ENCODE data around the gene CRYZL1.
A peak's percentile ranks its signal among the peaks of the same experiment; 100 is the strongest.

The CRYZL1 gene

DNA sequence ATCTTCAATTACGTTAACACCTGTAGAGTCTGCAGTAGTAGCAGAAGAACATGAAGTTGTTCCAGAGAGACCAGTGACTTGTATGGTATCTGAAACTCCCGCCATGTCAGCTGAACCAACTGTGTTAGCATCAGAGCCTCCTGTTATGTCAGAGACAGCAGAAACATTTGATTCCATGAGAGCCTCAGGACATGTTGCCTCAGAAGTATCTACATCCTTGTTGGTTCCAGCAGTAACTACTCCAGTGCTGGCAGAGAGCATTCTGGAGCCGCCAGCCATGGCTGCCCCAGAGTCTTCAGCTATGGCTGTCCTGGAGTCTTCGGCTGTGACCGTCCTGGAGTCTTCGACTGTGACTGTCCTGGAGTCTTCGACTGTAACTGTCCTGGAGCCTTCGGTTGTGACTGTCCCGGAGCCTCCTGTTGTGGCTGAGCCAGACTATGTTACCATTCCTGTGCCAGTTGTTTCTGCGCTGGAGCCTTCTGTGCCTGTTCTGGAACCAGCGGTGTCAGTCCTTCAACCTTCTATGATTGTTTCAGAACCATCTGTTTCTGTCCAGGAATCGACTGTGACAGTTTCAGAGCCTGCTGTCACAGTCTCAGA is 88.4 kb downstream of the CRYZL1 start:
- H3K36me3 Mint-ChIP-seq = peaks cover 41 to 63% of the 10 kb centered on the region in 2 donors
- H3K9me3 Mint-ChIP-seq = no peaks in the 10 kb centered on the region
- no peak overlapping the region for H3K4me3 Mint-ChIP-seq
- ATAC-seq (replicated peaks) (peak in 1 of 2 donors; percentile 22), DNase-seq (no peak)
- H3K4me1 Mint-ChIP-seq = peaks cover 24 to 38% of the 10 kb centered on the region in 2 donors
- no peak overlapping the region for H3K27ac Mint-ChIP-seq
- H3K27me3 Mint-ChIP-seq = no peaks in the 10 kb centered on the region

DNA sequence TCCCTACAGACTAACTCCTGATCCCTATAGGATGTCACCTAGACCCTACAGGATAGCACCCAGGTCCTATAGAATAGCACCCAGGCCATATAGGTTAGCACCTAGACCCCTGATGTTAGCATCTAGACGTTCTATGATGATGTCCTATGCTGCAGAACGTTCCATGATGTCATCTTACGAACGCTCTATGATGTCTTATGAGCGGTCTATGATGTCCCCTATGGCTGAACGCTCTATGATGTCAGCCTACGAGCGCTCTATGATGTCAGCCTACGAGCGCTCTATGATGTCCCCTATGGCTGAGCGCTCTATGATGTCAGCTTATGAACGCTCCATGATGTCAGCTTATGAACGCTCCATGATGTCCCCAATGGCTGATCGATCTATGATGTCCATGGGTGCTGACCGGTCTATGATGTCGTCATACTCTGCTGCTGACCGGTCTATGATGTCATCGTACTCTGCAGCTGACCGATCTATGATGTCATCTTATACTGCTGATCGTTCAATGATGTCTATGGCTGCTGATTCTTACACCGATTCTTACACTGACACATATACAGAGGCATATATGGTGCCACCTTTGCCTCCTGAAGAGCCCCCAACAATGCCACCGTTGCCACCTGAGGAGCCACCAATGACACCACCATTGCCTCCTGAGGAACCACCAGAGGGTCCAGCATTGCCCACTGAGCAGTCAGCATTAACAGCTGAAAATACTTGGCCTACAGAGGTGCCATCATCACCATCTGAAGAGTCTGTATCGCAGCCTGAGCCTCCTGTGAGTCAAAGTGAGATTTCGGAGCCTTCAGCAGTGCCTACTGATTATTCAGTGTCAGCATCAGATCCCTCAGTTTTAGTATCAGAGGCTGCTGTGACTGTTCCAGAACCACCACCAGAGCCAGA is 89.2 kb downstream of the CRYZL1 start:
- no peak for DNase-seq

DNA sequence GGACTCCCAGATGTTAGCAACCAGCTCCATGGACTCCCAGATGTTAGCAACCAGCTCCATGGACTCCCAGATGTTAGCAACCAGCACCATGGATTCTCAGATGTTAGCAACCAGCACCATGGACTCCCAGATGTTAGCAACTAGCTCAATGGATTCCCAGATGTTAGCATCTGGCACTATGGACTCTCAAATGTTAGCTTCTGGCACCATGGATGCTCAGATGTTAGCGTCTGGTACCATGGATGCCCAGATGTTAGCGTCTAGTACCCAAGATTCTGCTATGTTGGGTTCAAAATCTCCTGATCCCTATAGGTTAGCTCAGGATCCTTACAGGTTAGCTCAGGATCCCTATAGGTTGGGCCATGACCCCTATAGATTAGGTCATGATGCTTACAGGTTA is 89.9 kb downstream of the CRYZL1 start:
- Mint-ChIP-seq H3K4me1 (peaks cover 23 to 34% of the 10 kb centered on the region in 2 donors), H3K9me3 (no peaks in the 10 kb centered on the region), H3K4me3 (no peak overlapping the region), H3K27me3 (no peaks in the 10 kb centered on the region), H3K27ac (no peak overlapping the region), H3K36me3 (peaks cover 39 to 49% of the 10 kb centered on the region in 2 donors)
- no peak for ATAC-seq (replicated peaks)
- no peak for DNase-seq

More for the DNA sequence above, 89.2 kb downstream of the CRYZL1 start:
- Mint-ChIP-seq H3K36me3 (peaks cover 41 to 56% of the 10 kb centered on the region in 2 donors), H3K4me3 (no peak overlapping the region), H3K9me3 (no peaks in the 10 kb centered on the region), H3K27ac (peak overlapping the region; percentile 17), H3K4me1 (peaks cover 24 to 38% of the 10 kb centered on the region in 2 donors), H3K27me3 (no peaks in the 10 kb centered on the region)
- ATAC-seq (replicated peaks) = no peak

DNA sequence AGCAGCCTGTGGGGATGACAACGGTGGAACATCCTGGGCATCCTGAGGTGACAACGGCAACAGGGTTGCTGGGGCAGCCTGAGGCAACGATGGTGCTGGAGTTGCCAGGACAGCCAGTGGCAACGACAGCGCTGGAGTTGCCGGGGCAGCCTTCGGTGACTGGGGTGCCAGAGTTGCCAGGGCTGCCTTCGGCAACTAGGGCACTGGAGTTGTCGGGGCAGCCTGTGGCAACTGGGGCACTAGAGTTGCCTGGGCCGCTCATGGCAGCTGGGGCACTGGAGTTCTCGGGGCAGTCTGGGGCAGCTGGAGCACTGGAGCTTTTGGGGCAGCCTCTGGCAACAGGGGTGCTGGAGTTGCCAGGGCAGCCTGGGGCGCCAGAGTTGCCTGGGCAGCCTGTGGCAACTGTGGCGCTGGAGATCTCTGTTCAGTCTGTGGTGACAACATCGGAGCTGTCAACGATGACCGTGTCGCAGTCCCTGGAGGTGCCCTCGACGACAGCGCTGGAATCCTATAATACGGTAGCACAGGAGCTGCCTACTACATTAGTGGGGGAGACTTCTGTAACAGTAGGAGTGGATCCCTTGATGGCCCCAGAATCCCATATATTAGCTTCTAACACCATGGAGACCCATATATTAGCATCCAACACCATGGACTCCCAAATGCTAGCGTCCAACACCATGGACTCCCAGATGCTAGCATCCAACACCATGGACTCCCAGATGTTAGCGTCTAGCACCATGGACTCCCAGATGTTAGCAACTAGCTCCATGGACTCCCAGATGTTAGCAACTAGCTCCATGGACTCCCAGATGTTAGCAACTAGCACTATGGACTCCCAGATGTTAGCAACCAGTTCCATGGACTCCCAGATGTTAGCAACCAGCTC is 90.5 kb downstream of the CRYZL1 start:
- H3K4me3 Mint-ChIP-seq = no peak overlapping the region

DNA sequence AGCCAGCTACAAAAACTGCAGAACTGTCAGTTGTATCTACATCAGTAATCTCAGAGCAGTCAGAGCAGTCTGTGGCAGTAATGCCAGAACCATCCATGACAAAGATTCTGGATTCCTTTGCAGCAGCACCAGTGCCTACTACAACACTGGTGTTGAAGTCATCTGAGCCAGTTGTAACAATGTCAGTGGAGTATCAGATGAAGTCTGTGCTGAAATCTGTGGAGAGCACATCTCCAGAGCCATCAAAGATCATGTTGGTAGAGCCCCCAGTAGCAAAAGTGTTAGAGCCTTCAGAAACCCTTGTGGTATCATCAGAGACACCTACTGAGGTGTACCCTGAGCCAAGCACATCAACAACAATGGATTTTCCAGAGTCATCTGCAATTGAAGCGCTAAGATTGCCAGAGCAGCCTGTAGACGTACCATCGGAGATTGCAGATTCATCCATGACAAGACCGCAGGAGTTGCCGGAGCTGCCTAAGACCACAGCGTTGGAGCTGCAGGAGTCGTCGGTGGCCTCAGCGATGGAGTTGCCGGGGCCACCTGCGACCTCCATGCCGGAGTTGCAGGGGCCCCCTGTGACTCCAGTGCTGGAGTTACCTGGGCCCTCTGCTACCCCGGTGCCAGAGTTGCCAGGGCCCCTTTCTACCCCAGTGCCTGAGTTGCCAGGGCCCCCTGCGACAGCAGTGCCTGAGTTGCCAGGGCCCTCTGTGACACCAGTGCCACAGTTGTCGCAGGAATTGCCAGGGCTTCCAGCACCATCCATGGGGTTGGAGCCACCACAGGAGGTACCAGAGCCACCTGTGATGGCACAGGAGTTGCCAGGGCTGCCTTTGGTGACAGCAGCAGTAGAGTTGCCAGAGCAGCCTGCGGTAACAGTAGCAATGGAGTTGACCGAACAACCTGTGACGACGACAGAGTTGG is 91.4 kb downstream of the CRYZL1 start:
- Mint-ChIP-seq H3K4me3 (no peak overlapping the region), H3K27me3 (no peaks in the 10 kb centered on the region), H3K9me3 (no peaks in the 10 kb centered on the region), H3K36me3 (peaks cover 27 to 40% of the 10 kb centered on the region in 2 donors), H3K27ac (no peak overlapping the region), H3K4me1 (peaks cover 17 to 29% of the 10 kb centered on the region in 2 donors)
- DNase-seq (no peak), ATAC-seq (replicated peaks) (no peak)

More for the DNA sequence above, 90.5 kb downstream of the CRYZL1 start:
- Mint-ChIP-seq H3K27ac (no peak overlapping the region), H3K36me3 (peaks cover 34 to 45% of the 10 kb centered on the region in 2 donors), H3K9me3 (no peaks in the 10 kb centered on the region), H3K27me3 (no peaks in the 10 kb centered on the region), H3K4me1 (peaks cover 19 to 31% of the 10 kb centered on the region in 2 donors)
- DNase-seq (no peak), ATAC-seq (replicated peaks) (no peak)

DNA sequence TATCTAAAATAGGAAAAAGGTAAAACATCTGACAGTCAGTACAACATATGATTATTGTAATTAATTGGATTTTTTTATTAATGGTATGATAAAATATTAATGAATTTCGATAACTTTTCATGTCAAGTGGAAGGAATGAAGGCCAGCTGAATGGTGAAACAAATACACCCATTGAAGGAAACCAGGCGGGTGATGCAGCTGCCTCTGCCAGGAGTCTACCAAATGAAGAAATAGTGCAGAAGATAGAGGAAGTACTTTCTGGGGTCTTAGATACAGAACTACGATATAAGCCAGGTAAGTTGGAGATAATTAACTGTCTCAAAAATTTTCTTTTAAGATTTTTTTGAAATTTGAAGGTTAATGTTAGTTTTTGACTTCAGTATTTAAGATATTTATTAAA is 95.5 kb downstream of the CRYZL1 start:
- Mint-ChIP-seq H3K9me3 (no peaks in the 10 kb centered on the region), H3K27me3 (no peaks in the 10 kb centered on the region), H3K27ac (peak overlapping the region; percentile 59), H3K36me3 (peaks cover 17 to 40% of the 10 kb centered on the region in 2 donors), H3K4me1 (peaks cover 5 to 24% of the 10 kb centered on the region in 2 donors), H3K4me3 (peak overlapping the region in 1 of 2 donors; percentile 16)
- DNase-seq = no peak
- no peak for ATAC-seq (replicated peaks)

DNA sequence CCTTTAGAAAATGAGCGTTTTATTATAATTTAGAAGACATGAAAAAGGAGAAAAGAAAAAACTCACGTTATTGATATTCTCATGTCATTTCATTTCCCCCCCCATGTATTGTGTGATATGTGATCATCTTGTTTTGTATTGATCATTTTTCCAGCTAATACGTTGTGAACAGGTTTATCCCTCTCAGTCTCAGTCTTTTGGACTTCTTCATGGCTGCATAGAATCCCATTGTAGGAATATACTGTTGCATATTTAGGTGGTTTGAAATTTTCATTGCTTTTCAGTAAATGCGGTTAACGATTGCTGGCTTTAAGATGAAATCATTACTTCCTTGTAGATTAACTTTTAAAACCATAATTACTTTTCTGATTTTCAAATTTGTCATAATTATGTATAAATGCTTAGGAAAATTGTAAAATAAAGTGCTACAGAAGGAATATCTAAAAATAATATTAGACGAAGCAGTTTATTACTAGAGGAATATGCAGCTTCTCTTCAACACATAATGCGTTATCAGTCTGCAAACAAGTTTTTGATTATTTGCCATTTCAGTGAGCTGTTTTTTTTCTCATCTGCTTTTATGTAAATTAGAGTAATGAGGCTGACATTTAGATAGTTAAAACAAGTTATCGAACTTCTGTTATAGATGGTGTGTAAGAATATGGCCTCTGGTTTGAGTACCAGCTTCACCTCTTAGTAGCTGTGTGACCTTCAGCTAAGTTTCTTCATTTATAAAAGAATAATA is 96.9 kb downstream of the CRYZL1 start:
- no peaks in the 10 kb centered on the region for H3K27me3 Mint-ChIP-seq
- H3K27ac Mint-ChIP-seq = peak overlapping the region; percentile 65
- H3K36me3 Mint-ChIP-seq = peaks cover 14 to 38% of the 10 kb centered on the region in 2 donors
- H3K4me1 Mint-ChIP-seq = peaks cover 9 to 34% of the 10 kb centered on the region in 2 donors
- peak overlapping the region; percentile 93 to 98 for H3K4me3 Mint-ChIP-seq
- DNase-seq (no peak), ATAC-seq (replicated peaks) (no peak)
- no peaks in the 10 kb centered on the region for H3K9me3 Mint-ChIP-seq

DNA sequence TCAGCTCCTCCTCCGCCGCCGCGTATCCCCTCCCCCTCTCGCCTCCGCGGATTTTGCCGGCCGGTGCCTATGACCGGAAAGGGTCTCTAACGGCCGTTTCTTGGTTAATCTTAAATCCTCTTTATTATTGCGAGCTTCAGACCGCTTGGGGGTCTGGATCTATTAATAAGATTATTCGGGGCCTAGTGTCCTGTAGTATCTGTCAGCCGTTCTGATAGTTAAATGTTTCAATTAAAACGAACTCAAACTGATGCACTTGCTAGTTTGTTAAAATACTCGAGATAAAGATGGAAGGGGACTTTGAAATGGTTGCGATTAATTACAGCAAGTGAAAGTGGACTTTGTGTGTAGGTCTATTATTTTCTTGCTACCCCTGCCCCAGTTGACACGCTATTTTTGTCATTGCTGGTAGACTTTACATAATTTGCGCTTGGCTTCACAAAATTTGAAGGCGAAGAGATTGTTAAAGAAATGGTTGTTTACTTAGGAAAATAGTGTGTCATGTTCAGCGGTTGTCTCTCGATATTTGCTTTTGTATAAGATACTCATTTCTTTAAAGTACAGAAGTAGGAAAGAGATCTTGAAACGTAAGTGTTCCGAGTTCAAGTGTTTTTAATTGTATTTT is 97.9 kb downstream of the CRYZL1 start:
- H3K27ac Mint-ChIP-seq = peak overlapping the region; percentile 100
- peaks cover 11 to 36% of the 10 kb centered on the region in 2 donors for H3K36me3 Mint-ChIP-seq
- H3K9me3 Mint-ChIP-seq = no peaks in the 10 kb centered on the region
- ATAC-seq (replicated peaks) (no peak), DNase-seq (peak; percentile 70)
- H3K4me3 Mint-ChIP-seq = peak overlapping the region; percentile 93 to 98
- H3K4me1 Mint-ChIP-seq = peaks cover 7 to 28% of the 10 kb centered on the region in 2 donors
- no peaks in the 10 kb centered on the region for H3K27me3 Mint-ChIP-seq

DNA sequence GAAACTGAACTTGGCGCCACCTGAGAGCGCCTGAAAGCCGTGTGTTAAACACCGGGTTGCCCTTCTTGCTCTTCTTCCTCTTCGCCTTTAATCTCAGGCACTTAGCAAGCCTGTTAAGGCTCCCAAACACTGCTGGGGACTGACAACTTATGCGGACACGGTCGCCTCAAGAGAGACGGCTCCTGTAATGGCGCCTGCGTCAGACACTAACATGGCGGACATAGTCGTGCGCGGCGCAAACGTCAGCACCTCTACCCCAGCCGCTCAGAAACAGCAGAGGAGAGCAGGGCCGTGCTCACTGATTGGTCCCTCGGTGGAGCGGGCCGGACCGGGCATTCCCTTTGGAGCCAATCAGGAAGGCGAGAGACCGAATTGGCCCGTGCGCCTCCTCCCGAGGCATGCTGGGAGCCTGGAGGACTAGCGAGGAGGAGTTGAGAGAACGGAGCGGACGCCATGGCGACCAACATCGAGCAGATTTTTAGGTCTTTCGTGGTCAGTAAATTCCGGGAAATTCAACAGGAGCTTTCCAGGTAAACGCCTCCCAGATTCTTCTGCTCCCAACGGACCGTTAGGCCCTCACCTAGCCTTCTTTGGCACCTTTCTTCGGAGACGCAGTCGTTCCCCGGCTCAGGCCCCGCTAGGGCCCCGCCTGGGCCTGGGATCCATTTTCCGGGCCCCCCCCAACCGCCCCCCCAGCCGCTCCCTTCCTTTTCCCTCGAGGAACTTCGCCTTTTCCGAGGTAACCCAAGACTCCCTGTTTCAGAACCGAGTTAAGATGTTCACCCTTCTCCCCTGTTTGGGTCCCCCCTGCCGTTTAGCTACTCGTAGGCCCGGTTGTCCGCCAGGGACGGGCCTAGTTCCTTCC is 98.7 kb downstream of the CRYZL1 start, which contains the start of gene SON:
SON (plus strand) TSS at position 399 of the 865 bp plus-strand sequence; CDS start at position 454, 55 bp downstream.
- peak within 1 kb of the TSS; percentile 100 for H3K27ac Mint-ChIP-seq
- H3K36me3 Mint-ChIP-seq = peaks cover 11 to 35% of the 10 kb centered on the region in 2 donors
- ATAC-seq (replicated peaks) = peak; percentile 93
- no peaks in the 10 kb centered on the region for H3K9me3 Mint-ChIP-seq
- H3K4me1 Mint-ChIP-seq = peaks cover 7 to 28% of the 10 kb centered on the region in 2 donors
- H3K27me3 Mint-ChIP-seq = no peaks in the 10 kb centered on the region
- peak within 1 kb of the TSS; percentile 93 to 98 for H3K4me3 Mint-ChIP-seq
- DNase-seq = peak; percentile 98

DNA sequence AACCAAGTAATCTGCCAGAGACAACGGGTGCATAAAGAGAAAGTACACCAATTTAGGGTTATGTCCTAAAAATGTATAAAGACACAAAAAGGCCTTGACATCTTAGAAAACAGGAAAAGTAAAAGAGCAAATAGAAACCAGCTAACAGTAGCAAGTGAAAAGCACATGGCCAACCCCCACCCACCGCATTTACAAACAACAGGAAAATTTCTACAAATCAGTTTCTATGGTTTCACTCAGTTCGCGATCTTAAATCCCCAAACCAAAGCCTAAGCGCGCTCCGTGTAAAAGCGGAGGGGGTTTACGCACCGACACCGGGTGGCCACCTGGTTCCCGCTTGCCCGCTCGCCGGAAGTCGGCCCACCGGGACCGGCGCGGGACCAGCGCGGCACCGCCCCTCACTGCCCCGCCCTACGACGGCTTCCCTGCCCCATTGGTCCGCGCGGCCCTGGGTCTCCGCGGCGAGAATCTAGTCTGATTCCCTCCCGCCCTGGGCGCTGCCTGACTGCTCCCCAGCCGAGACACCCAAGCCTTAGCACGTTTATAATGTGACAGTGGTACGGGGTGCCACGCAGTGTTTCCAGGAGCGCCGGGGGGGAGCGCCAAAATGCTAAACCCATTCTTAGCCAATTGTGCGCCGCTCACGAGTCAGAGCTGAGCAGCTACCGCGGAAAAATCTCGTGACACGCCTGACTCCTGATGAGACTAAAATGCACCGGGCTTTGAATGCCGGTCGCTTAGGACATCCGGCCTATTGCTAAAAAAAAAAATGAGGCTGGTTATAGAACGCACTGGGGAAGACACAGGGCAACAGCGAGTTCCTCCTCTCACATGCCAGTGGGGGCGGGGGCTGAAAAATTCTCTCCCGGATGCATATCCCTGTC is 99.5 kb downstream of the CRYZL1 start, which contains the start of gene GART:
GART (minus strand) TSS at position 362 of the 884 bp plus-strand sequence. CDS start 2,802 bp downstream, outside the sequence.
- Mint-ChIP-seq H3K9me3 (peaks cover 0 to 3% of the 10 kb centered on the region in 2 donors), H3K4me1 (peaks cover 13 to 36% of the 10 kb centered on the region in 2 donors), H3K27me3 (no peaks in the 10 kb centered on the region), H3K36me3 (peaks cover 20 to 43% of the 10 kb centered on the region in 2 donors), H3K4me3 (peak within 1 kb of the TSS; percentile 93 to 98), H3K27ac (peak within 1 kb of the TSS; percentile 100)
- ATAC-seq (replicated peaks) = peak; percentile 73 to 75
- peak; percentile 82 for DNase-seq

Measured in stimulated activated naive B cell treated with anti-CD40 and anti-IgM and Interleukin-4, amounts not matched to agents 10 μg/mL and 1 μg/mL and 100 μg/mL, for 72 hours (primary cell).